ENCODE data around the gene OR51V1. TPM values are rescaled to one million over a fixed set of nuclear protein-coding genes. Genes with fewer than 3 reads are reported as not detected.

Gene OR51V1
- total RNA-seq, 2 experiments from 2014 or later = not detected

- no peak for ATAC-seq (ENCODE audit: poor library complexity)
- no peak for DNase-seq
- no peak for TF ChIP-seq CTCF (IDR thresholded peaks at IDR 0.05)
- Mint-ChIP-seq H3K4me3 (no peak overlapping the region), H3K27ac (no peak overlapping the region), H3K27me3 (no peaks in the 10 kb centered on the region), H3K9me3 (no peaks in the 10 kb centered on the region), H3K36me3 (ENCODE audit: low read depth) (no peaks in the 10 kb centered on the region), H3K4me1 (ENCODE audit: low read depth) (peaks cover 4% of the 10 kb centered on the region)
- no peaks in the 10 kb centered on the region for H3K27me3 ChIP-seq (ENCODE audit: control insufficient read depth in 1 of 2, insufficient read depth in 2 of 2, low read length in 2 of 2)
- H3K4me3 ChIP-seq (ENCODE audit: low read length) = no peak overlapping the region
- H3K27ac ChIP-seq (ENCODE audit: low read depth in 1 of 2, low read length in 2 of 2) = no peak overlapping the region
- ChIA-PET CTCF (no interaction called here), POLR2A (interaction anchor here (0.6 kb wide), 1 partner anchor 13 kb away, joined by 3 read pairs; no protein-coding TSS in a partner anchor)
- H3K9me3 ChIP-seq (ENCODE audit: control insufficient read depth in 1 of 2, insufficient read depth in 1 of 2, low read length in 2 of 2) = no peaks in the 10 kb centered on the region
- no peaks in the 10 kb centered on the region for H3K4me1 ChIP-seq (ENCODE audit: insufficient read depth, low read length)
- intact Hi-C loops (cut with DNase I, micrococcal nuclease) = no loop called here
- no peaks in the 10 kb centered on the region for H3K36me3 ChIP-seq (ENCODE audit: insufficient read depth, low read length)
Observed at GRCh38 chr11:5232176-5232575, 31.7 kb upstream of the OR51V1 start.

- Mint-ChIP-seq H3K4me3 (no peak overlapping the region), H3K9me3 (no peaks in the 10 kb centered on the region), H3K27ac (no peak overlapping the region), H3K27me3 (no peaks in the 10 kb centered on the region), H3K36me3 (ENCODE audit: low read depth) (no peaks in the 10 kb centered on the region), H3K4me1 (ENCODE audit: low read depth) (peaks cover 4% of the 10 kb centered on the region)
- ATAC-seq (ENCODE audit: poor library complexity) (no peak), DNase-seq (no peak)
- Histone ChIP-seq H3K4me3 (ENCODE audit: low read length) (no peak overlapping the region), H3K9me3 (ENCODE audit: control insufficient read depth in 1 of 2, insufficient read depth in 1 of 2, low read length in 2 of 2) (no peaks in the 10 kb centered on the region), H3K27me3 (ENCODE audit: control insufficient read depth in 1 of 2, insufficient read depth in 2 of 2, low read length in 2 of 2) (no peaks in the 10 kb centered on the region), H3K36me3 (ENCODE audit: insufficient read depth, low read length) (no peaks in the 10 kb centered on the region), H3K4me1 (ENCODE audit: insufficient read depth, low read length) (no peaks in the 10 kb centered on the region), H3K27ac (ENCODE audit: low read depth in 1 of 2, low read length in 2 of 2) (no peak overlapping the region)
- intact Hi-C loops (cut with DNase I, micrococcal nuclease) = no loop called here
- CTCF ChIA-PET = no interaction called here
- no peak for TF ChIP-seq CTCF (IDR thresholded peaks at IDR 0.05)
- POLR2A ChIA-PET = no interaction called here
Observed at GRCh38 chr11:5231111-5231510, 30.6 kb upstream of the OR51V1 start.

GRCh38 chr11:5230266-5230665, 29.8 kb upstream of the OR51V1 start:
- ChIA-PET CTCF (no interaction called here), POLR2A (no interaction called here)
- ATAC-seq (ENCODE audit: poor library complexity) (no peak), DNase-seq (no peak)
- intact Hi-C loops (cut with DNase I, micrococcal nuclease) = no loop called here
- Histone ChIP-seq H3K4me3 (ENCODE audit: low read length) (no peak overlapping the region), H3K4me1 (ENCODE audit: insufficient read depth, low read length) (no peaks in the 10 kb centered on the region), H3K36me3 (ENCODE audit: insufficient read depth, low read length) (no peaks in the 10 kb centered on the region), H3K27ac (ENCODE audit: low read depth in 1 of 2, low read length in 2 of 2) (no peak overlapping the region), H3K9me3 (ENCODE audit: control insufficient read depth in 1 of 2, insufficient read depth in 1 of 2, low read length in 2 of 2) (peaks cover 0 to 6% of the 10 kb centered on the region in 2 experiments), H3K27me3 (ENCODE audit: control insufficient read depth in 1 of 2, insufficient read depth in 2 of 2, low read length in 2 of 2) (peaks cover 0 to 6% of the 10 kb centered on the region in 2 experiments)
- Mint-ChIP-seq H3K27me3 (no peaks in the 10 kb centered on the region), H3K27ac (no peak overlapping the region), H3K4me3 (no peak overlapping the region), H3K4me1 (ENCODE audit: low read depth) (peaks cover 4% of the 10 kb centered on the region), H3K9me3 (no peaks in the 10 kb centered on the region), H3K36me3 (ENCODE audit: low read depth) (no peaks in the 10 kb centered on the region)
- no peak for TF ChIP-seq CTCF (IDR thresholded peaks at IDR 0.05)

All from CD4-positive, alpha-beta T cell (primary cell).